Vagina (tissue), 2 donors: ENCODE data around the gene CD47. TPM values are rescaled to one million over a fixed set of nuclear protein-coding genes. Genes with fewer than 3 reads are reported as not detected.
A peak's percentile ranks its signal among the peaks of the same experiment; 100 is the strongest.

Experiments used
- DNase-seq, 2 donors: peaks; one replicate each; pipeline ENCODE4 v3.0.0-alpha.2; 2017; ENCODE audit errors: extremely low spot score in 2 of 2
- H3K27ac ChIP-seq: fragments of 200-600 bp; sonication (generic); one replicate; pipeline ENCODE4 v1.5.1; 2019
- H3K27me3 ChIP-seq: fragments of 200-600 bp; sonication (generic); one replicate; pipeline ENCODE4 v1.5.1; 2019
- H3K36me3 ChIP-seq, 2 donors: fragments of 200-600 bp; sonication (generic); one replicate each; pipeline ENCODE4 v1.5.1; 2017 to 2019
- H3K4me1 ChIP-seq: fragments of 200-600 bp; sonication (generic); one replicate; pipeline ENCODE4 v1.5.1; 2019
- H3K4me3 ChIP-seq, 2 donors: fragments of 200-600 bp; sonication (generic); 1 replicate in 1 of 2; 2 replicates in 1 of 2; pipeline ENCODE4 v1.5.1; 2016 to 2019
- H3K9me3 ChIP-seq: fragments of 200-600 bp; sonication (generic); one replicate; pipeline ENCODE4 v1.5.1; 2019
- CTCF ChIP-seq, 3 experiments: fragments of 450-650 bp in 2 of 3; fragments of 200-600 bp in 1 of 3; sonication (generic) in 1 of 3; IDR thresholded peaks; one replicate each; pipeline ENCODE4 v1.5.1; 2017 to 2019; ENCODE audit warnings: antibody characterized with exemption in 3 of 3, mild to moderate bottlenecking in 2 of 3, moderate library complexity in 2 of 3
- POLR2A ChIP-seq, 2 donors: fragments of 450-650 bp; IDR thresholded peaks; one replicate each; pipeline ENCODE4 v1.6.1; 2017; ENCODE audit warnings: antibody characterized with exemption in 2 of 2, mild to moderate bottlenecking in 2 of 2, moderate library complexity in 2 of 2
- POLR2AphosphoS5 ChIP-seq, 2 donors: sonication (generic); formaldehyde crosslinking; IDR thresholded peaks; one replicate each; pipeline ENCODE4 v1.9.0; 2017; ENCODE audit warnings: antibody characterized with exemption in 2 of 2, mild to moderate bottlenecking in 2 of 2, low read depth in 1 of 2; ENCODE audit not compliant: insufficient read depth in 1 of 2
- intact Hi-C: fragments of 100-400 bp; cut with DNase I; formaldehyde crosslinking; loops from one replicate; pipeline ENCODE4 v1.15.1; 2023
- total RNA-seq: library from RNA; depleted of rRNA; stranded (reverse); fragments of >200 nt; gene quantifications from one replicate; pipeline ENCODE4 v1.2.3, GENCODE V29; 2016

Gene CD47
- total RNA-seq, 1 donor from 2014 or later, result 51.3 TPM

GRCh38 chr3:108088146-108088545 is 2.7 kb downstream of the CD47 start:
- Histone ChIP-seq H3K27ac (peak overlapping the region; percentile 13), H3K36me3 (no peaks in the 10 kb centered on the region), H3K27me3 (no peaks in the 10 kb centered on the region), H3K4me1 (peaks cover 67% of the 10 kb centered on the region), H3K4me3 (peak overlapping the region in 1 of 2 donors; percentile 76), H3K9me3 (no peaks in the 10 kb centered on the region)
- intact Hi-C loops, result loop anchor here (10.0 kb wide), 1 partner anchor 137 kb away; the partner anchor contains the start of gene IFT57
- no peak for DNase-seq
- no peak for TF ChIP-seq POLR2A (IDR thresholded peaks at IDR 0.05)
- TF ChIP-seq CTCF (IDR thresholded peaks at IDR 0.05), result no peak
- no peak for TF ChIP-seq POLR2AphosphoS5 (IDR thresholded peaks at IDR 0.05; ENCODE audit: insufficient read depth in 1 of 2, low read depth in 1 of 2)

GRCh38 chr3:108086653-108087052 is 4.2 kb downstream of the CD47 start:
- H3K36me3 ChIP-seq, result no peaks in the 10 kb centered on the region
- H3K4me1 ChIP-seq, result peaks cover 75% of the 10 kb centered on the region
- no peaks in the 10 kb centered on the region for H3K27me3 ChIP-seq
- TF ChIP-seq CTCF (IDR thresholded peaks at IDR 0.05), result no peak
- TF ChIP-seq POLR2AphosphoS5 (IDR thresholded peaks at IDR 0.05; ENCODE audit: insufficient read depth in 1 of 2, low read depth in 1 of 2), result no peak
- intact Hi-C loops, result loop anchor here (10.0 kb wide), 1 partner anchor 138 kb away; the partner anchor contains the start of gene IFT57
- no peaks in the 10 kb centered on the region for H3K9me3 ChIP-seq
- no peak overlapping the region for H3K4me3 ChIP-seq
- DNase-seq, result no peak
- H3K27ac ChIP-seq, result no peak overlapping the region

GRCh38 chr3:108085810-108086350 is 5.0 kb downstream of the CD47 start:
- Histone ChIP-seq H3K4me3 (no peak overlapping the region), H3K27me3 (no peaks in the 10 kb centered on the region), H3K27ac (no peak overlapping the region), H3K36me3 (no peaks in the 10 kb centered on the region), H3K9me3 (no peaks in the 10 kb centered on the region), H3K4me1 (peaks cover 75% of the 10 kb centered on the region)
- intact Hi-C loops, result loop anchor here (10.0 kb wide), 1 partner anchor 139 kb away; the partner anchor contains the start of gene IFT57
- DNase-seq, result no peak
- TF ChIP-seq CTCF (IDR thresholded peaks at IDR 0.05), result no peak
- TF ChIP-seq POLR2AphosphoS5 (IDR thresholded peaks at IDR 0.05; ENCODE audit: insufficient read depth in 1 of 2, low read depth in 1 of 2), result no peak
- TF ChIP-seq POLR2A (IDR thresholded peaks at IDR 0.05), result no peak

- Histone ChIP-seq H3K9me3 (no peaks in the 10 kb centered on the region), H3K27ac (no peak overlapping the region), H3K4me3 (no peak overlapping the region), H3K4me1 (peaks cover 80% of the 10 kb centered on the region), H3K36me3 (no peaks in the 10 kb centered on the region), H3K27me3 (no peaks in the 10 kb centered on the region)
- no peak for DNase-seq
- intact Hi-C loops, result loop anchor here (10.0 kb wide), 1 partner anchor 139 kb away; the partner anchor contains the start of gene IFT57
- no peak for TF ChIP-seq POLR2A (IDR thresholded peaks at IDR 0.05)
- no peak for TF ChIP-seq CTCF (IDR thresholded peaks at IDR 0.05)
- no peak for TF ChIP-seq POLR2AphosphoS5 (IDR thresholded peaks at IDR 0.05; ENCODE audit: insufficient read depth in 1 of 2, low read depth in 1 of 2)
Measured at GRCh38 chr3:108085370-108085769, 5.5 kb downstream of the CD47 start.

- H3K4me3 ChIP-seq, result no peak overlapping the region
- peaks cover 0 to 9% of the 10 kb centered on the region in 2 donors for H3K36me3 ChIP-seq
- DNase-seq, result no peak
- H3K27me3 ChIP-seq, result no peaks in the 10 kb centered on the region
- H3K9me3 ChIP-seq, result no peaks in the 10 kb centered on the region
- no peak overlapping the region for H3K27ac ChIP-seq
- intact Hi-C loops, result loop anchor here (10.0 kb wide), 1 partner anchor 145 kb away; the partner anchor contains the start of gene IFT57
- peaks cover 50% of the 10 kb centered on the region for H3K4me1 ChIP-seq
- TF ChIP-seq POLR2A (IDR thresholded peaks at IDR 0.05), result no peak
- TF ChIP-seq POLR2AphosphoS5 (IDR thresholded peaks at IDR 0.05; ENCODE audit: insufficient read depth in 1 of 2, low read depth in 1 of 2), result no peak
Measured at GRCh38 chr3:108079877-108080276, 11.0 kb downstream of the CD47 start.
